H1 (cell line): ENCODE measurements around the gene KCTD17. TPM values are rescaled to one million over a fixed set of nuclear protein-coding genes. Genes with fewer than 3 reads are reported as not detected.

Source experiments
- CTCF ChIA-PET: fragments of 300-600 bp; sonication (Branson Sonifier 250); formaldehyde crosslinking; loops from one replicate; lab custom pipeline; 2021; ENCODE audit not compliant: partially characterized antibody; lab: Charles Lee
- POLR2A ChIA-PET: fragments of 300-600 bp; sonication (Branson Sonifier 250); formaldehyde crosslinking; loops from one replicate; lab custom pipeline; 2021; ENCODE audit warnings: inconsistent platforms; ENCODE audit not compliant: partially characterized antibody; lab: Charles Lee
- DNase-seq, 2 experiments: peaks; one replicate each; pipeline versions ENCODE4 v3.0.0 to v3.0.0-alpha.2; 2010 to 2022; ENCODE audit warnings: low spot score in 2 of 2, low read depth in 1 of 2, mixed read lengths in 1 of 2
- FAIRE-seq: peaks from 2 replicates; lab custom pipeline; 2011; peaks lifted over from hg19 to GRCh38; lab: Jason Lieb, UNC
- H2AFZ ChIP-seq: 2 replicates; pipeline ENCODE4 v1.8.1; 2012; ENCODE audit warnings: low read length, inconsistent platforms
- H2AK5ac ChIP-seq: 2 replicates; pipeline ENCODE4 v1.6.1; 2013; ENCODE audit warnings: low read depth, low read length
- H2BK120ac ChIP-seq: replicated peaks from 2 replicates; pipeline ENCODE3; 2013; ENCODE audit warnings: low read depth, low read length, inconsistent platforms
- H2BK12ac ChIP-seq: 2 replicates; pipeline ENCODE4 v1.6.1; 2013; ENCODE audit warnings: low read depth, low read length
- H2BK15ac ChIP-seq: 2 replicates; pipeline ENCODE4 v1.6.1; 2013; ENCODE audit warnings: low read length
- H2BK20ac ChIP-seq: 2 replicates; pipeline ENCODE4 v1.6.1; 2013; ENCODE audit warnings: low read length
- H2BK5ac ChIP-seq: 2 replicates; pipeline ENCODE4 v1.6.1; 2013; ENCODE audit warnings: low read depth, low read length
- H3K14ac ChIP-seq: 2 replicates; pipeline ENCODE4 v1.6.1; 2013; ENCODE audit warnings: inconsistent platforms; ENCODE audit not compliant: insufficient read length
- H3K18ac ChIP-seq: 2 replicates; pipeline ENCODE4 v1.6.1; 2013; ENCODE audit warnings: low read length; ENCODE audit errors: extremely low read depth
- H3K23ac ChIP-seq: 2 replicates; pipeline ENCODE4 v1.6.1; 2013; ENCODE audit warnings: inconsistent platforms; ENCODE audit not compliant: insufficient read length
- H3K23me2 ChIP-seq: 2 replicates; pipeline ENCODE4 v1.6.1; 2013; ENCODE audit warnings: low read depth, low read length
- H3K27ac ChIP-seq: 2 replicates; pipeline ENCODE4 v1.6.1; 2011; ENCODE audit warnings: low read depth, low read length, inconsistent platforms
- H3K27me3 ChIP-seq, 4 experiments: replicated peaks in 1 of 4; 1 replicate in 1 of 4; 2 replicates in 3 of 4; pipeline versions ENCODE4 v1.6.1 to v1.8.1; 2011 to 2013; ENCODE audit warnings: low read length in 3 of 4, mild to moderate bottlenecking in 3 of 4, inconsistent platforms in 2 of 4, mixed read lengths in 2 of 4, moderate library complexity in 1 of 4; ENCODE audit not compliant: control insufficient read depth in 3 of 4, insufficient read depth in 3 of 4; ENCODE audit errors: extremely low read depth in 1 of 4
- H3K36me3 ChIP-seq, 4 experiments: 2 replicates each; pipeline versions ENCODE4 v1.6.1 to v1.8.1; 2011 to 2013; ENCODE audit warnings: mild to moderate bottlenecking in 4 of 4, low read length in 3 of 4, moderate library complexity in 2 of 4, control low read depth in 1 of 4, inconsistent platforms in 1 of 4; ENCODE audit not compliant: insufficient read depth in 4 of 4, control insufficient read depth in 2 of 4
- H3K4ac ChIP-seq: replicated peaks from 2 replicates; pipeline ENCODE3; 2013; ENCODE audit warnings: low read length, low read depth, mixed read lengths, inconsistent platforms; ENCODE audit not compliant: insufficient read length
- H3K4me1 ChIP-seq, 4 experiments: replicated peaks in 1 of 4; 1 replicate in 1 of 4; 2 replicates in 3 of 4; pipeline versions ENCODE4 v1.6.1 to v1.8.1; 2011 to 2013; ENCODE audit warnings: low read length in 3 of 4, inconsistent platforms in 2 of 4, mixed read lengths in 1 of 4; ENCODE audit not compliant: insufficient read depth in 4 of 4, control insufficient read depth in 3 of 4
- H3K4me2 ChIP-seq, 2 experiments: 2 replicates each; pipeline versions ENCODE4 v1.6.1 to v1.8.1; 2011 to 2013; ENCODE audit warnings: low read depth in 2 of 2, low read length in 2 of 2, control low read depth in 1 of 2, inconsistent platforms in 1 of 2, mild to moderate bottlenecking in 1 of 2; ENCODE audit not compliant: insufficient read depth in 1 of 2
- H3K4me3 ChIP-seq, 4 experiments: fragments of 200-600, 300-600 bp in 1 of 4; sonication (generic), shearing (Covaris generic), sonication (Bioruptor Twin) in 1 of 4; 2 replicates each; pipeline versions ENCODE4 v1.5.1 to v1.8.1; 2011 to 2016; ENCODE audit warnings: low read length in 4 of 4, low read depth in 3 of 4, control low read depth in 2 of 4, inconsistent platforms in 2 of 4, mild to moderate bottlenecking in 2 of 4, mixed read lengths in 1 of 4, moderate library complexity in 1 of 4; ENCODE audit not compliant: insufficient read depth in 2 of 4; ENCODE audit errors: extremely low read depth in 1 of 4
- H3K56ac ChIP-seq: replicated peaks from 2 replicates; pipeline ENCODE3; 2013; ENCODE audit warnings: low read depth, mild to moderate bottlenecking, mixed read lengths, low read length, inconsistent platforms; ENCODE audit not compliant: insufficient read length
- H3K79me1 ChIP-seq: 2 replicates; pipeline ENCODE4 v1.6.1; 2013; ENCODE audit warnings: low read depth, low read length, control low read depth
- H3K79me2 ChIP-seq, 2 experiments: 2 replicates each; pipeline versions ENCODE4 v1.6.1 to v1.8.1; 2012 to 2013; ENCODE audit warnings: low read length in 2 of 2, mild to moderate bottlenecking in 2 of 2, inconsistent platforms in 1 of 2; ENCODE audit not compliant: insufficient read depth in 2 of 2, control insufficient read depth in 1 of 2
- H3K9ac ChIP-seq, 4 experiments: replicated peaks in 1 of 4; 1 replicate in 1 of 4; 2 replicates in 3 of 4; pipeline versions ENCODE4 v1.6.1 to v1.8.1; 2011 to 2013; ENCODE audit warnings: low read depth in 3 of 4, low read length in 3 of 4, control low read depth in 2 of 4, mild to moderate bottlenecking in 2 of 4, moderate library complexity in 2 of 4, inconsistent platforms in 1 of 4; ENCODE audit errors: extremely low read depth in 1 of 4
- H3K9me3 ChIP-seq, 2 experiments: 2 replicates each; pipeline versions ENCODE4 v1.6.1 to v1.8.1; 2012 to 2013; ENCODE audit warnings: mild to moderate bottlenecking in 2 of 2, moderate library complexity in 2 of 2, control low read depth in 1 of 2, inconsistent platforms in 1 of 2, low read depth in 1 of 2, low read length in 1 of 2, mixed read lengths in 1 of 2; ENCODE audit not compliant: insufficient read depth in 2 of 2
- H4K20me1 ChIP-seq, 2 experiments: replicated peaks in 1 of 2; 2 replicates each; pipeline versions ENCODE3 to v1.8.1; 2011 to 2013; ENCODE audit warnings: inconsistent platforms in 2 of 2, low read length in 2 of 2, mild to moderate bottlenecking in 1 of 2; ENCODE audit not compliant: insufficient read depth in 2 of 2, control insufficient read depth in 1 of 2
- H4K5ac ChIP-seq: 2 replicates; pipeline ENCODE4 v1.6.1; 2013; ENCODE audit warnings: low read length, low read depth, mixed read lengths, inconsistent platforms; ENCODE audit not compliant: insufficient read length
- H4K8ac ChIP-seq: 2 replicates; pipeline ENCODE4 v1.8.0; 2013; ENCODE audit warnings: mild to moderate bottlenecking, moderate library complexity, low read length, inconsistent platforms; ENCODE audit not compliant: insufficient read depth; ENCODE audit errors: extremely low read depth
- H4K91ac ChIP-seq: replicated peaks from 2 replicates; pipeline ENCODE3; 2013; ENCODE audit warnings: low read length, mixed read lengths, inconsistent platforms; ENCODE audit not compliant: insufficient read length
- BCL11A ChIP-seq, 2 experiments: IDR thresholded peaks; one replicate each; pipeline ENCODE4 v1.6.1; 2011; ENCODE audit warnings: low read depth in 2 of 2, low read length in 2 of 2, mild to moderate bottlenecking in 2 of 2
- RNF2 ChIP-seq: fragments of 200-900, 300-1000 bp; sonication (generic); IDR thresholded peaks from 2 replicates; pipeline ENCODE4 v1.7.1; 2016; ENCODE audit warnings: borderline replicate concordance, low read depth, mild to moderate bottlenecking, antibody characterized with exemption, low read length; ENCODE audit not compliant: poor library complexity, severe bottlenecking; ENCODE audit errors: missing control alignments
- SP4 ChIP-seq: IDR thresholded peaks from 2 replicates; pipeline ENCODE4 v1.6.1; 2012; ENCODE audit warnings: low read length, inconsistent platforms
- WGBS, 2 experiments: shearing (Covaris generic) in 1 of 2; methylation state at CpG; one replicate each; pipeline versions ENCODE4 v1.1.6 to v1.1.7; 2013 to 2015; ENCODE audit warnings: low lambda C conversion rate in 2 of 2, mixed read lengths in 2 of 2, inconsistent platforms in 1 of 2, low coverage in 1 of 2, missing lambda C conversion rate in 1 of 2; ENCODE audit not compliant: insufficient replicate concordance in 2 of 2, insufficient coverage in 1 of 2, insufficient read length in 1 of 2; ENCODE audit errors: extremely low coverage in 1 of 2, missing lambda C conversion rate in 1 of 2; 5-methylcytosine and 5-hydroxymethylcytosine counted together
- polyA plus RNA-seq, 7 experiments: library from polyadenylated mRNA; depleted of rRNA in 3 of 7; stranded (reverse) in 5 of 7; unstranded in 2 of 7; fragments of >200 nt in 5 of 7; fragments of 200-250 nt in 2 of 7; gene quantifications; 1 replicate in 5 of 7; 2 replicates in 1 of 7; 4 replicates in 1 of 7; pipeline versions ENCODE4 v1.2.1 to v1.2.3, GENCODE V29; 2011 to 2013; ENCODE audit warnings: missing spikeins in 2 of 7, mixed read lengths in 2 of 7
- total RNA-seq: library from RNA; stranded (reverse); fragmentation: NEBNext Ultra II Directional; extraction: Animal tissue kit (Norgen Biotek cat#: 25700); gene quantifications from 2 replicates; pipeline ENCODE4 v1.2.1, GENCODE V29; 2021

KCTD17 gene
- total and polyA plus RNA-seq, 2 of the 8 experiments (the other 6 are each of a cell fraction or from before 2014, with no cell fraction given), result 39.4 to 44.0 TPM

DNA sequence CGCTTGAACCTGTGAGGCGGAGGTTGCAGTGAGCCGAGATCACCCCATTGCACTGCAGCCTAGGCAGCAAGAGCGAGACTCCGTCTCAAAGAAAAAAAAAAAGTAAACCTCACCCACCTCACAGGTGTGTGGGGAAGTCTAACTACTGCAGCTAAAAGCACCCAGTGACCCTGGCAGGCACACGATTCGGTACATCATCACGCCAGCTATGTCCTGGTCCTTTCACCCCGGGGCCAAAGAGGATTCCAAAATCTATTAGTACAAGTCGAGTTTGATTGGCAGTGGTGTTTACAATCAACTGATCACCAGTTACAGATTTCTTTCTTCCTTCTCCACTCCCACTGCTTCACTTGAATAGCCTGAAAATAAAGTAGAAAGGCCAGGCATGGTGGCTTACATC, 38.6 kb upstream of the KCTD17 start:
- Histone ChIP-seq H3K18ac (no peak overlapping the region), H2BK5ac (no peak overlapping the region), H3K56ac (no peak overlapping the region), H3K23ac (no peak overlapping the region), H3K4me3 (no peak overlapping the region), H3K23me2 (no peaks in the 10 kb centered on the region), H3K14ac (no peak overlapping the region), H3K27me3 (no peaks in the 10 kb centered on the region; a peak in 1 of 7 replicates), H4K8ac (no peak overlapping the region), H4K20me1 (peaks cover 4 to 26% of the 10 kb centered on the region in 2 experiments), H3K36me3 (peaks cover 0 to 11% (median 1%) of the 10 kb centered on the region in 4 experiments; a peak in 2 of 8 replicates), H4K5ac (no peak overlapping the region), H2BK120ac (no peak overlapping the region), H3K27ac (no peak overlapping the region), H3K4ac (no peak overlapping the region), H2BK15ac (no peak overlapping the region), H2BK12ac (no peak overlapping the region), H3K9ac (no peak overlapping the region), H3K9me3 (no peaks in the 10 kb centered on the region), H3K4me1 (peaks cover 0 to 8% (median 2%) of the 10 kb centered on the region in 4 experiments; a peak in 3 of 7 replicates), H3K4me2 (no peak overlapping the region), H2AK5ac (no peak overlapping the region), H2AFZ (no peak overlapping the region), H2BK20ac (no peak overlapping the region), H4K91ac (no peak overlapping the region), H3K79me1 (no peaks in the 10 kb centered on the region; the same call in 1 of the 2 replicates), H3K79me2 (peaks cover 0 to 5% of the 10 kb centered on the region in 2 experiments; a peak in 2 of 4 replicates)
- TF ChIP-seq SP4 (no peak), BCL11A (IDR thresholded peaks at IDR 0.05; ENCODE audit: low read depth in 2 of 2, low read length in 2 of 2) (no peak), RNF2 (no peak)
- 91% methylated on average over 10 of the region's 10 CpGs; no CpG with 5 or more reads in 1 of the 2 experiments for WGBS, 2 experiments
- DNase-seq (no peak), FAIRE-seq (no peak)
- POLR2A ChIA-PET, result interaction anchor here (0.8 to 1.2 kb wide), 5 partner anchors 11 to 115 kb away, joined by 3 read pairs; no protein-coding TSS in a partner anchor
- CTCF ChIA-PET, result interaction anchor here (0.5 to 1.3 kb wide), 5 partner anchors 9 to 248 kb away, joined by 3 to 5 read pairs (median 3); no protein-coding TSS in a partner anchor
